CD4-positive, alpha-beta T cell treated with Interleukin-17A for 1 hour (primary cell): ENCODE results near the gene DLG4.

Source experiments
- DNase-seq: peaks from one replicate; pipeline ENCODE4 v3.0.0-alpha.2; 2020

Gene DLG4

GRCh38 chr17:7226721-7227710 is 7.4 kb upstream of the DLG4 start:
- no peak for DNase-seq

- DNase-seq, result no peak
Measured at GRCh38 chr17:7225711-7226331, 6.2 kb upstream of the DLG4 start.

- DNase-seq, result no peak
Measured at GRCh38 chr17:7224661-7225111, 5.0 kb upstream of the DLG4 start.

GRCh38 chr17:7224110-7224509 is 4.5 kb upstream of the DLG4 start:
- no peak for DNase-seq

GRCh38 chr17:7223375-7223774 is 3.7 kb upstream of the DLG4 start:
- no peak for DNase-seq

- no peak for DNase-seq
Measured at GRCh38 chr17:7222972-7223292, 3.3 kb upstream of the DLG4 start.

- no peak for DNase-seq
Measured at GRCh38 chr17:7222093-7222971, 2.7 kb upstream of the DLG4 start.

- no peak for DNase-seq
Measured at GRCh38 chr17:7221278-7222092, 1.8 kb upstream of the DLG4 start.

- DNase-seq, result peak; percentile 71
Measured at GRCh38 chr17:7220593-7221277, 1.1 kb upstream of the DLG4 start.

GRCh38 chr17:7219229-7219811 is 316 bp downstream of the DLG4 start:
- DNase-seq, result no peak

GRCh38 chr17:7218758-7219157 is 878 bp downstream of the DLG4 start:
- no peak for DNase-seq

- no peak for DNase-seq
Measured at GRCh38 chr17:7218166-7218565, 1.5 kb downstream of the DLG4 start.

- DNase-seq, result peak; percentile 34
Measured at GRCh38 chr17:7217113-7217987, 2.3 kb downstream of the DLG4 start.

- no peak for DNase-seq
Measured at GRCh38 chr17:7216242-7217112, 3.2 kb downstream of the DLG4 start.

GRCh38 chr17:7215652-7216180 is 3.9 kb downstream of the DLG4 start:
- peak; percentile 30 for DNase-seq

GRCh38 chr17:7215136-7215638 is 4.4 kb downstream of the DLG4 start:
- no peak for DNase-seq

GRCh38 chr17:7214300-7215135 is 5.1 kb downstream of the DLG4 start:
- peak; percentile 100 for DNase-seq

- DNase-seq, result peak; percentile 92
Measured at GRCh38 chr17:7213895-7214299, 5.7 kb downstream of the DLG4 start.
